ENCODE data around the gene PTPA. TPM values are rescaled to one million over a fixed set of nuclear protein-coding genes. Genes with fewer than 3 reads are reported as not detected.
A peak's percentile ranks its signal among the peaks of the same experiment; 100 is the strongest.

PTPA gene
- total and polyA plus RNA-seq, 9 of the 15 experiments (the other 6 are each of a cell fraction or from before 2014, with no cell fraction given), result 1.7 to 121 (median 72.6) TPM

GRCh38 chr9:129185991-129186390, 74.8 kb downstream of the PTPA start (continued):
- TF ChIP-seq ETV6 (IDR thresholded peaks at IDR 0.05; ENCODE audit: borderline replicate concordance in 1 of 2, low read depth in 2 of 2, low read length in 1 of 2) (no peak), ETV6 (CRISPR knock-in tag; IDR thresholded peaks at IDR 0.05; ENCODE audit: borderline replicate concordance) (no peak), ZNF212 (CRISPR knock-in tag; IDR thresholded peaks at IDR 0.05) (no peak), KDM1A (IDR thresholded peaks at IDR 0.05) (peak; percentile 20 to 67; a peak in 3 of 4 replicates)

DNA sequence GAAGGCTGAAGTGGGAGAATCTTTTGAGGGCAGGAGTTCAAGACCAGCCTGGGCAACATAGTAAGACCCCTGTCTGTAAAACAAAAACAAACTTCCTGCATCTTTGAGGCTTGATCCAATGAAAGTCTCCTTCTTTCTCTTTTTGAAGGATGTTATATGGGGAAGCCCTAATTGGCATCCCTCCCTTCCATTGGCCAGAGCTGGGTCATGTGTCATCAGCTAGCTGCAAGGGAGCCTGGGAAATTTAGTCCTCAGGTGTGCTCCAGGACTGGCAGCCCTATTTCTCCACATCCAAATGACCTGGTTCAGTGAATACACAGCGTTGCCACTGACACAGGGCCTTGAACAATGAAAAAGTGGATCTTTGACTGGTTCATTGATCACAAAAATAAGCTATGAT, 75.8 kb downstream of the PTPA start:
- H3K4me3 ChIP-seq, result no peak overlapping the region
- no peak for DNase-seq (ENCODE audit: extremely low read depth in 1 of 4, low spot score in 3 of 4)
- in situ Hi-C loops (cut with MboI), result no loop called here
- ChIA-PET CTCF (ENCODE audit: low intra/inter-chr PET ratio) (no interaction called here), POLR2A (interaction anchor here (0.8 to 1.6 kb wide), 2 partner anchors 9 to 12 kb away, joined by 3 to 14 read pairs; partner anchors contain the start of gene IER5L)
- WGBS (ENCODE audit: insufficient coverage, low coverage, missing lambda C conversion rate), result 0% methylated on average over 1 of the region's 1 CpG
- intact Hi-C loops (cut with micrococcal nuclease), result no loop called here
- H3K36me3 ChIP-seq (ENCODE audit: control insufficient read depth, insufficient read depth, low read length), result no peaks in the 10 kb centered on the region
- no peaks in the 10 kb centered on the region for H3K27me3 ChIP-seq (ENCODE audit: control insufficient read depth in 2 of 2, insufficient read depth in 2 of 2, low read length in 2 of 2)
- H2AFZ ChIP-seq (ENCODE audit: low read depth, low read length), result no peak overlapping the region
- H3K9ac ChIP-seq (ENCODE audit: insufficient read depth in 1 of 2, low read depth in 2 of 2, low read length in 2 of 2), result no peak overlapping the region
- H3K4me1 ChIP-seq (replicated peaks in 1 of 2; ENCODE audit: control insufficient read depth in 2 of 2, insufficient read depth in 2 of 2, low read length in 2 of 2), result peaks cover 6 to 20% of the 10 kb centered on the region in 2 experiments; a peak in 4 of 5 replicates
- H3K4me2 ChIP-seq (ENCODE audit: insufficient read depth, low read length), result no peak overlapping the region
- FAIRE-seq, result no peak
- no TSS peak for BruUV-seq (replicated peaks)
- H3K9me3 ChIP-seq (replicated peaks; ENCODE audit: control insufficient read depth, insufficient read depth, low read depth, low read length), result peaks cover 6% of the 10 kb centered on the region
- no peak overlapping the region for H3K27ac ChIP-seq (ENCODE audit: extremely low read depth, low read depth, low read length)
- H4K20me1 ChIP-seq (replicated peaks; ENCODE audit: control insufficient read depth, insufficient read depth, low read length), result no peaks in the 10 kb centered on the region
- TF ChIP-seq SRF (CRISPR knock-in tag; IDR thresholded peaks at IDR 0.05) (no peak), HNRNPUL1 (IDR thresholded peaks at IDR 0.05; ENCODE audit: low read length) (no peak), USF1 (CRISPR knock-in tag; IDR thresholded peaks at IDR 0.05) (peak; percentile 65), CBX1 (IDR thresholded peaks at IDR 0.05; ENCODE audit: low read depth) (no peak), CBX3 (IDR thresholded peaks at IDR 0.05; ENCODE audit: borderline replicate concordance in 1 of 2, low read length in 2 of 2) (peak in 1 of 2 experiments; percentile 42; a peak in 1 of 3 replicates), EWSR1 (IDR thresholded peaks at IDR 0.05; ENCODE audit: borderline replicate concordance, low read depth, partially characterized antibody) (no peak), RAD51 (IDR thresholded peaks at IDR 0.05; ENCODE audit: borderline replicate concordance, low read depth) (peak; percentile 27; the same call in 1 of the 2 replicates), ZNF121 (CRISPR knock-in tag; conservative IDR thresholded peaks at IDR 0.05) (peak; percentile 48; the same call in 1 of the 2 replicates), TAL1 (IDR thresholded peaks at IDR 0.05) (no peak)
- TF ChIP-seq, protein P1, sequence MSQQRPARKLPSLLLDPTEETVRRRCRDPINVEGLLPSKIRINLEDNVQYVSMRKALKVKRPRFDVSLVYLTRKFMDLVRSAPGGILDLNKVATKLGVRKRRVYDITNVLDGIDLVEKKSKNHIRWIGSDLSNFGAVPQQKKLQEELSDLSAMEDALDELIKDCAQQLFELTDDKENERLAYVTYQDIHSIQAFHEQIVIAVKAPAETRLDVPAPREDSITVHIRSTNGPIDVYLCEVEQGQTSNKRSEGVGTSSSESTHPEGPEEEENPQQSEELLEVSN (IDR thresholded peaks at IDR 0.05; ENCODE audit: borderline replicate concordance in 1 of 2, extremely low read depth in 1 of 2, insufficient read depth in 1 of 2, insufficient read length in 1 of 2, low read depth in 1 of 2, low read length in 1 of 2, poor library complexity in 1 of 2, severe bottlenecking in 1 of 2), result no peak
- TF ChIP-seq, protein P2, sequence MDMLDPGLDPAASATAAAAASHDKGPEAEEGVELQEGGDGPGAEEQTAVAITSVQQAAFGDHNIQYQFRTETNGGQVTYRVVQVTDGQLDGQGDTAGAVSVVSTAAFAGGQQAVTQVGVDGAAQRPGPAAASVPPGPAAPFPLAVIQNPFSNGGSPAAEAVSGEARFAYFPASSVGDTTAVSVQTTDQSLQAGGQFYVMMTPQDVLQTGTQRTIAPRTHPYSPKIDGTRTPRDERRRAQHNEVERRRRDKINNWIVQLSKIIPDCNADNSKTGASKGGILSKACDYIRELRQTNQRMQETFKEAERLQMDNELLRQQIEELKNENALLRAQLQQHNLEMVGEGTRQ (CRISPR knock-in tag; IDR thresholded peaks at IDR 0.05), result peak; percentile 37; the same call in 1 of the 2 replicates
- H3K9me1 ChIP-seq (ENCODE audit: control insufficient read depth, insufficient read depth, low read length), result no peaks in the 10 kb centered on the region
- H3K79me2 ChIP-seq (ENCODE audit: control insufficient read depth, insufficient read depth, low read length), result no peaks in the 10 kb centered on the region
- no peak for ATAC-seq
